ENCODE results near the gene STX8.

The STX8 gene

GRCh38 chr17:9256361-9256750, 319.3 kb downstream of the STX8 start:
- no peak overlapping the region for H3K4me3 ChIP-seq (ENCODE audit: low read depth, low read length)
- DNase-seq (ENCODE audit: low read depth) = no peak
- TF ChIP-seq, protein P1, sequence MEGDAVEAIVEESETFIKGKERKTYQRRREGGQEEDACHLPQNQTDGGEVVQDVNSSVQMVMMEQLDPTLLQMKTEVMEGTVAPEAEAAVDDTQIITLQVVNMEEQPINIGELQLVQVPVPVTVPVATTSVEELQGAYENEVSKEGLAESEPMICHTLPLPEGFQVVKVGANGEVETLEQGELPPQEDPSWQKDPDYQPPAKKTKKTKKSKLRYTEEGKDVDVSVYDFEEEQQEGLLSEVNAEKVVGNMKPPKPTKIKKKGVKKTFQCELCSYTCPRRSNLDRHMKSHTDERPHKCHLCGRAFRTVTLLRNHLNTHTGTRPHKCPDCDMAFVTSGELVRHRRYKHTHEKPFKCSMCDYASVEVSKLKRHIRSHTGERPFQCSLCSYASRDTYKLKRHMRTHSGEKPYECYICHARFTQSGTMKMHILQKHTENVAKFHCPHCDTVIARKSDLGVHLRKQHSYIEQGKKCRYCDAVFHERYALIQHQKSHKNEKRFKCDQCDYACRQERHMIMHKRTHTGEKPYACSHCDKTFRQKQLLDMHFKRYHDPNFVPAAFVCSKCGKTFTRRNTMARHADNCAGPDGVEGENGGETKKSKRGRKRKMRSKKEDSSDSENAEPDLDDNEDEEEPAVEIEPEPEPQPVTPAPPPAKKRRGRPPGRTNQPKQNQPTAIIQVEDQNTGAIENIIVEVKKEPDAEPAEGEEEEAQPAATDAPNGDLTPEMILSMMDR (conservative IDR thresholded peaks at IDR 0.05; ENCODE audit: low read depth, low read length) = no peak

- no peak overlapping the region for H3K4me3 ChIP-seq (ENCODE audit: low read depth, low read length)
- DNase-seq (ENCODE audit: low read depth) = no peak
- TF ChIP-seq, protein P1 (conservative IDR thresholded peaks at IDR 0.05; ENCODE audit: low read depth, low read length) = no peak
These were observed 319.8 kb downstream of the STX8 start for GRCh38 chr17:9255833-9256232.

- no peak for DNase-seq (ENCODE audit: low read depth)
These were observed 320.8 kb downstream of the STX8 start for GRCh38 chr17:9254841-9255240.

GRCh38 chr17:9253308-9253707, 322.3 kb downstream of the STX8 start:
- TF ChIP-seq, protein P1 (conservative IDR thresholded peaks at IDR 0.05; ENCODE audit: low read depth, low read length) = no peak
- no peak for DNase-seq (ENCODE audit: low read depth)
- H3K4me3 ChIP-seq (ENCODE audit: low read depth, low read length) = no peak overlapping the region

More at GRCh38 chr17:9254841-9255240, 320.8 kb downstream of the STX8 start:
- no peak overlapping the region for H3K4me3 ChIP-seq (ENCODE audit: low read depth, low read length)
- TF ChIP-seq, protein P1 (conservative IDR thresholded peaks at IDR 0.05; ENCODE audit: low read depth, low read length) = no peak

- no peak for DNase-seq (ENCODE audit: low read depth)
- H3K4me3 ChIP-seq (ENCODE audit: low read depth, low read length) = no peak overlapping the region
- TF ChIP-seq, protein P1 (conservative IDR thresholded peaks at IDR 0.05; ENCODE audit: low read depth, low read length) = no peak
These were observed 324.3 kb downstream of the STX8 start for GRCh38 chr17:9251273-9251672.

GRCh38 chr17:9249245-9249953, 326.2 kb downstream of the STX8 start:
- no peak overlapping the region for H3K4me3 ChIP-seq (ENCODE audit: low read depth, low read length)
- DNase-seq (ENCODE audit: low read depth) = no peak
- TF ChIP-seq, protein P1 (conservative IDR thresholded peaks at IDR 0.05; ENCODE audit: low read depth, low read length) = no peak

DNA sequence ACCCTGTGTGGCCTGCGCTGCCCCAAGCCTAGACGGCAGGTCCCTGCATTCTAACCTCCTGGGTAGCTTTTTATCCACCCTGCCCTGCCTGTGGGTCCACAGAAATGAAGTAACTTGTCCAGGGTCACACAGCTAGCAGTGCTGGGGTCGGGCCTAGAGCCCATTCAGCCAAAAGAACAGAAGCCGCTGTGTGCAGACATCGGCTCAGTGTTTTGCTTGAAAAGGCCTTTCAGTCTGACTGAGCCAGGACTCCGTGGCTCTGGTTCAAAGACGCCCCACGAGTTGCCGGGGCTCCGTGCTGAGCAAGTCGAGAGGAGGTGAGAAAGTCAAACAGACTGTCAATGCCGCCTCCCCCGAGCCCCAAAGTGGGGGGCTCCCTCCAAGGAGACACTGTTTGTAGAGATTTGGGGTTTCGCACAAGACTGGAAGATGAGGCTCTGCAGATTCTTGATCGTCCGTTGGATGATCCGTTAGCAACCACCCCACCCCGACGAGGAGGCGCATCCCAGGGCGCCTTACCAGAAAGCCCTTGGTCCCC, 328.1 kb downstream of the STX8 start:
- TF ChIP-seq, protein P1 (conservative IDR thresholded peaks at IDR 0.05; ENCODE audit: low read depth, low read length) = no peak
- no peak for DNase-seq (ENCODE audit: low read depth)
- no peak overlapping the region for H3K4me3 ChIP-seq (ENCODE audit: low read depth, low read length)

Measured in choroid plexus epithelial cell (primary cell).